GM12873 (cell line): Measurements from ENCODE around the gene CCDC141.

Experiments
- TF ChIP-seq, protein P1 (sequence below): IDR thresholded peaks from 2 replicates; pipeline ENCODE4 v1.5.1; 2012; ENCODE audit warnings: low read depth, mild to moderate bottlenecking, moderate library complexity, low read length, control low read depth; ENCODE audit not compliant: insufficient read depth; ENCODE audit errors: missing control alignments

The CCDC141 gene

DNA sequence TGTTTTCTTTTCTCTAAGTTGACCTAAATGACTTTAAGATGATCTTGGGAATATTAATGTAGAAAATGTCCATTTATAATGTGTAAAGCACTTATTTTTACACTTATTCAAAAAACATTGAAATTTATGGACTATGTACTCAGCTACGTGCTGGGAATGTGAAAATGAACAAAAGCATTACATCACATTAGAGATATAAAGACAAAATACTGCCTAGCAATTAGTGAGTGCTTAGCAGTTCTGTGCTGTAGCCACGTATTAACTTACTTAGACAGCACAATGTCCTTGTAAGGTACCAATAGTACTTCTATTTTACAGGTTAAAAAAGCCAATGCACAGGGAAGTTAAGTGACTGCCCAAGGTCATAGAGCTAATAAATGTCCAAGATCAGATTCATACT, 138.9 kb downstream of the CCDC141 start:
- TF ChIP-seq, protein P1, sequence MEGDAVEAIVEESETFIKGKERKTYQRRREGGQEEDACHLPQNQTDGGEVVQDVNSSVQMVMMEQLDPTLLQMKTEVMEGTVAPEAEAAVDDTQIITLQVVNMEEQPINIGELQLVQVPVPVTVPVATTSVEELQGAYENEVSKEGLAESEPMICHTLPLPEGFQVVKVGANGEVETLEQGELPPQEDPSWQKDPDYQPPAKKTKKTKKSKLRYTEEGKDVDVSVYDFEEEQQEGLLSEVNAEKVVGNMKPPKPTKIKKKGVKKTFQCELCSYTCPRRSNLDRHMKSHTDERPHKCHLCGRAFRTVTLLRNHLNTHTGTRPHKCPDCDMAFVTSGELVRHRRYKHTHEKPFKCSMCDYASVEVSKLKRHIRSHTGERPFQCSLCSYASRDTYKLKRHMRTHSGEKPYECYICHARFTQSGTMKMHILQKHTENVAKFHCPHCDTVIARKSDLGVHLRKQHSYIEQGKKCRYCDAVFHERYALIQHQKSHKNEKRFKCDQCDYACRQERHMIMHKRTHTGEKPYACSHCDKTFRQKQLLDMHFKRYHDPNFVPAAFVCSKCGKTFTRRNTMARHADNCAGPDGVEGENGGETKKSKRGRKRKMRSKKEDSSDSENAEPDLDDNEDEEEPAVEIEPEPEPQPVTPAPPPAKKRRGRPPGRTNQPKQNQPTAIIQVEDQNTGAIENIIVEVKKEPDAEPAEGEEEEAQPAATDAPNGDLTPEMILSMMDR, result no peak

DNA sequence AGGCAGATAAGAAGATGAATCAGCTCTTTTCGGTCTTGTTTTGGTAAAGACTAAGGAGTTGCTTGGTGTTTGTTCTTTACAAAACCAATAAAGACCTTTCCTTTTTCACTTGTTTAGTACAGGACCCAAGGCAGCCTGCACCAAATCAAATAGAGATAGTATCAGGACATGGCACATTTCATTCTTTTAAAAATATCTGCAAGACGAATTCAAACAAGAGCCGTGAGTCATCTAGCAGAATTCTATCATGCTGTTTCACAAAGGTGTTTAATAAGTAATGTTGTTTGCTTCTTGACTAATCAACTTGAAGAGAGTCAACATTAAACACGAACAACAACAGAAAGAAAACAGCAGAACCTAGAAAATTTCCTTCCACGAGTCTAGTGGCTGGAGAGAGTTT, 139.9 kb downstream of the CCDC141 start:
- TF ChIP-seq, protein P1, result no peak

DNA sequence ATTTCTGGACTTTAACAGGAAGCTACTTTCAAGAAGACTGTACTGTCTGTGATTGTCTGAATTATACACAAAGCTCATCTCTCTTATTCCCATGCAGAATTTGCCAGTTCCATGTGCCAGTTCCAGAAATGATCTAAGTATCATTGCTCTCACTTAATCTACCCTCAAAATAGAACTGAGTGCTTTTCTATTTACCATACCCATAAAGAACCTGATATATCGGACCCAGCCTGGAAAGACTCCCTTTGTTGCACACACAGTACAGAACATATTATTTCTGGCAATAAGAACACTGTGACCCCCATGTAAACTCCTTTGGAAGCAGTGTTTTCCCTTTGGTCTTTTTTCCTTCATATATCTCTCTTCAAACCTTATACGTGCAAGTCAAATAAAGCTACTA, 140.4 kb downstream of the CCDC141 start:
- TF ChIP-seq, protein P1, result no peak

DNA sequence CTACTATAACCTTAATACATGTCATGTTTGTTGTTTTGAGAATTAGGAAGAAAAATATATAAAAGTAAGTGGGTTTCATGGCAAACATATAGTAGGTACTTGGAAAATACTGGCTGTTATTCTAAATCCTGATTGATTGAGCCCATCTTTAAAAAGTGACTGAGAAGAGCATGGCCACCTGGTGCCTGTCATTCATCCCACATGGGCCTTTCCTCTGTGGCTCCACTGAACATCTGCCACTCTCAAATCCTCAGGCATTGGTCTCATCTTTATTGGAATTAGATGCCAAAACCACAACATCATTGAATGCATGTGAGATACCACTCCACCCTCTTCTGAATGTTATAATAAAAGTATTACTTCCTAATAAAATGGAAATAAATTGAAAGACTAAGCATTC, 141.1 kb downstream of the CCDC141 start:
- TF ChIP-seq, protein P1, result no peak

DNA sequence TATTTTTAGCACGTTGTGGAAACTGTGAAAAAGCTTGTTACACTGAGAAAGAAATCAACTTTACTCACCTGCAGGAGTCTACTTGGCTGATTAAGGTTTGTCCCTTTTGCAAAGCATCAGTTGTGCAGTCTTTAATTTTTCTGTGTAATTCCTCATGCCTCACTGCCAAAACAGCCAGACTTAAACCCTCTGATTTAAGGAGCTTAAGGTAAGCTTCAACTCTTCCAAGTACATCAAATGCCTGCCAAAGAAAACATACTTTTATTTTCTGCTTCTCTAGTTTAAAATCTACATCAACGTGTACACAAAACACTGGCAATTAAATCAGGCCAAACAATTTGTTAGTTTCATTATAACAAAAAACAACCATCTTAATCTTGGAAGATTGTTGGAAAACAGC, 144.7 kb downstream of the CCDC141 start:
- TF ChIP-seq, protein P1, result no peak

DNA sequence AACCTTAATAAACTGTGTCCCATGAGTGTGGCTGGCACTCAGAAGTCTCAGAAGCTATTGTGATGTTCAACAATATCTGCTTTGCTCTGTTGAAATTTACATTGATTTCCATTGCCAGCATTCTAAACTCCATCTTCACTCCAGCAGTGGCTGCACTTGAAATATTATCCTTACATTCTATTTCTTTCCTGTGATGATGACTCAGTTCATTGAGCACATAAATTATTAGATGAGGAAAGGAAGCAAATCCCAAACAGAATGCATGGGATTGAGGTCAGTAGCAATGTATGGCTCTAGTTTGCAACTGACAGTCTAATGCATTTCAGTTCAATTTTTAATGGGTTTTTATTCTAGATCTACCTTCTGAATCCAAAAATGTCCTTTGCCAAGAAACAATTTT, 150.3 kb downstream of the CCDC141 start:
- TF ChIP-seq, protein P1, result no peak

DNA sequence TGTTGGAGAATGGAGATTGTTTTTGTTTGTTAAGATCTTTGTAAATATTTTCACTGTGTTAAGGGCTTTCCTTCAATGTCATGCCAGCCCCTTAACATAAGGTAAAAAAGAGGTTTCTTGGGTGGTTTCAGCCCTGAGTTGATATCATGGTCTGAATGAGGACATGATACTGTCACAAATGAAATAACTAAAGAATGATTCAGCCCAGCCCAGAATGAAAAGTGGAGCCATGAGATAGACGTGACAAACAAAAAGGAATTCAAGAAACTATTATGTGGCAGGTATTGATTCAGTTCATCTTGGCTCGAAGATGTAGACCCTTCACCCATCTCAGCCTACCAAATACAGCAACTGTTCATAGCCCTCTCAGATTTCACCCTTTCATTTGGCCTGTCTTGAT, 154.1 kb downstream of the CCDC141 start:
- TF ChIP-seq, protein P1, result no peak

DNA sequence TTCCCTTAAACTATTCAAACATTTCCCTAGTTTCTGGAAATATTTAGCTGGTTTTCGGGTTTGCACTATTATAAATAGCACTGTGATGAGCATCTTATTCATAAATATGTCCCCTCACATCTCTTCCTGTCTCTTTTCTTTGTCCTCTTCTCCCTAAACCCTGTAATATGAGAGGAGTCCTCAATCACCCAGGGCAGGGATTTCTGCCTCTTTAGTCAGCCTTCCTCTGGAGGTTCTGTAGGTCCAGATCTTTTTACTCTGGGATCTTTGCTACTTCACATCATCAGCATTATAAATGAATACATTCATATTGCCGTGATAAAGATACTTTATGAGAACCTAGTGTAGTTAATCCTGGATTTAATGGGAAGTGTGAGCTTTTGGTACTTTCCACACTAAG, 154.8 kb downstream of the CCDC141 start:
- TF ChIP-seq, protein P1, result no peak
